ENCODE data around the gene IGSF23. TPM values are rescaled to one million over a fixed set of nuclear protein-coding genes. Genes with fewer than 3 reads are reported as not detected.

The IGSF23 gene
- total and polyA plus RNA-seq, 2 of the 13 experiments (the other 11 are each of a cell fraction or from before 2014, with no cell fraction given) = 2.3 to 8.8 TPM

GRCh38 chr19:44613295-44614178 is at the start of gene IGSF23 (continued):
- no peak for TF ChIP-seq IKZF4 (CRISPR knock-in tag; IDR thresholded peaks at IDR 0.05; ENCODE audit: borderline replicate concordance, low read depth, not compliant biosample characterization)
- peak; percentile 79 for TF ChIP-seq MED1 (CRISPR knock-in tag; IDR thresholded peaks at IDR 0.05)
- TF ChIP-seq MXI1 (IDR thresholded peaks at IDR 0.05; ENCODE audit: borderline replicate concordance, low read depth, low read length) = no peak
- TF ChIP-seq ONECUT2 (CRISPR knock-in tag; IDR thresholded peaks at IDR 0.05) = no peak
- no peak for TF ChIP-seq SAFB2 (CRISPR knock-in tag; IDR thresholded peaks at IDR 0.05; ENCODE audit: borderline replicate concordance, low read depth)
- no peak for TF ChIP-seq HOXD1 (CRISPR knock-in tag; IDR thresholded peaks at IDR 0.05)
- no peak for TF ChIP-seq FOSL1 (CRISPR knock-in tag; IDR thresholded peaks at IDR 0.05; ENCODE audit: borderline replicate concordance)
- peak; percentile 71 for TF ChIP-seq TEAD3 (CRISPR knock-in tag; optimal IDR thresholded peaks at IDR 0.05; ENCODE audit: borderline replicate concordance)
- TF ChIP-seq SP2 (CRISPR knock-in tag; IDR thresholded peaks at IDR 0.05) = no peak
- TF ChIP-seq, protein P1, sequence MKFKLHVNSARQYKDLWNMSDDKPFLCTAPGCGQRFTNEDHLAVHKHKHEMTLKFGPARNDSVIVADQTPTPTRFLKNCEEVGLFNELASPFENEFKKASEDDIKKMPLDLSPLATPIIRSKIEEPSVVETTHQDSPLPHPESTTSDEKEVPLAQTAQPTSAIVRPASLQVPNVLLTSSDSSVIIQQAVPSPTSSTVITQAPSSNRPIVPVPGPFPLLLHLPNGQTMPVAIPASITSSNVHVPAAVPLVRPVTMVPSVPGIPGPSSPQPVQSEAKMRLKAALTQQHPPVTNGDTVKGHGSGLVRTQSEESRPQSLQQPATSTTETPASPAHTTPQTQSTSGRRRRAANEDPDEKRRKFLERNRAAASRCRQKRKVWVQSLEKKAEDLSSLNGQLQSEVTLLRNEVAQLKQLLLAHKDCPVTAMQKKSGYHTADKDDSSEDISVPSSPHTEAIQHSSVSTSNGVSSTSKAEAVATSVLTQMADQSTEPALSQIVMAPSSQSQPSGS (CRISPR knock-in tag; IDR thresholded peaks at IDR 0.05) = peak; percentile 69
- TF ChIP-seq, protein P2, sequence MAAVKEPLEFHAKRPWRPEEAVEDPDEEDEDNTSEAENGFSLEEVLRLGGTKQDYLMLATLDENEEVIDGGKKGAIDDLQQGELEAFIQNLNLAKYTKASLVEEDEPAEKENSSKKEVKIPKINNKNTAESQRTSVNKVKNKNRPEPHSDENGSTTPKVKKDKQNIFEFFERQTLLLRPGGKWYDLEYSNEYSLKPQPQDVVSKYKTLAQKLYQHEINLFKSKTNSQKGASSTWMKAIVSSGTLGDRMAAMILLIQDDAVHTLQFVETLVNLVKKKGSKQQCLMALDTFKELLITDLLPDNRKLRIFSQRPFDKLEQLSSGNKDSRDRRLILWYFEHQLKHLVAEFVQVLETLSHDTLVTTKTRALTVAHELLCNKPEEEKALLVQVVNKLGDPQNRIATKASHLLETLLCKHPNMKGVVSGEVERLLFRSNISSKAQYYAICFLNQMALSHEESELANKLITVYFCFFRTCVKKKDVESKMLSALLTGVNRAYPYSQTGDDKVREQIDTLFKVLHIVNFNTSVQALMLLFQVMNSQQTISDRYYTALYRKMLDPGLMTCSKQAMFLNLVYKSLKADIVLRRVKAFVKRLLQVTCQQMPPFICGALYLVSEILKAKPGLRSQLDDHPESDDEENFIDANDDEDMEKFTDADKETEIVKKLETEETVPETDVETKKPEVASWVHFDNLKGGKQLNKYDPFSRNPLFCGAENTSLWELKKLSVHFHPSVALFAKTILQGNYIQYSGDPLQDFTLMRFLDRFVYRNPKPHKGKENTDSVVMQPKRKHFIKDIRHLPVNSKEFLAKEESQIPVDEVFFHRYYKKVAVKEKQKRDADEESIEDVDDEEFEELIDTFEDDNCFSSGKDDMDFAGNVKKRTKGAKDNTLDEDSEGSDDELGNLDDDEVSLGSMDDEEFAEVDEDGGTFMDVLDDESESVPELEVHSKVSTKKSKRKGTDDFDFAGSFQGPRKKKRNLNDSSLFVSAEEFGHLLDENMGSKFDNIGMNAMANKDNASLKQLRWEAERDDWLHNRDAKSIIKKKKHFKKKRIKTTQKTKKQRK (IDR thresholded peaks at IDR 0.05; ENCODE audit: low read length) = no peak
- no peak for TF ChIP-seq SOX6 (IDR thresholded peaks at IDR 0.05)
- TF ChIP-seq SOX6 (CRISPR knock-in tag; IDR thresholded peaks at IDR 0.05) = peak; percentile 69
- 0 out of 2 replicates have a peak, but pooled peaks have one; percentile 18 for TF ChIP-seq ZNF292 (CRISPR knock-in tag; IDR thresholded peaks at IDR 0.05; ENCODE audit: borderline replicate concordance, low read depth)
- 0 out of 2 replicates have a peak, but pooled peaks have one; percentile 29 for TF ChIP-seq ZSCAN12 (CRISPR knock-in tag; IDR thresholded peaks at IDR 0.05)
- TF ChIP-seq SNRNP70 (IDR thresholded peaks at IDR 0.05; ENCODE audit: low read depth, low read length) = no peak
- peak; percentile 34; the same call in 1 of the 2 replicates for TF ChIP-seq FOXO1 (CRISPR knock-in tag; IDR thresholded peaks at IDR 0.05)
- TF ChIP-seq SIX1 (CRISPR knock-in tag; IDR thresholded peaks at IDR 0.05; ENCODE audit: borderline replicate concordance) = no peak
- TF ChIP-seq ZNF557 (CRISPR knock-in tag; IDR thresholded peaks at IDR 0.05) = no peak
- TF ChIP-seq KDM1A (CRISPR knock-in tag; IDR thresholded peaks at IDR 0.05) = peak; percentile 50; the same call in 1 of the 2 replicates
- TF ChIP-seq DNMT3B (CRISPR knock-in tag; conservative IDR thresholded peaks at IDR 0.05) = no peak
- TF ChIP-seq KDM5B (CRISPR knock-in tag; IDR thresholded peaks at IDR 0.05; ENCODE audit: borderline replicate concordance) = peak; percentile 75
- TF ChIP-seq THYN1 (CRISPR knock-in tag; IDR thresholded peaks at IDR 0.05; ENCODE audit: borderline replicate concordance, low read depth) = 0 out of 2 replicates have a peak, but pooled peaks have one; percentile 61
- TF ChIP-seq SOX5 (CRISPR knock-in tag; IDR thresholded peaks at IDR 0.05; ENCODE audit: borderline replicate concordance) = peak; percentile 68; the same call in 1 of the 2 replicates
- TF ChIP-seq REXO4 (CRISPR knock-in tag; IDR thresholded peaks at IDR 0.05; ENCODE audit: borderline replicate concordance) = no peak
- TF ChIP-seq MEF2D (CRISPR knock-in tag; IDR thresholded peaks at IDR 0.05) = peak; percentile 62; the same call in 1 of the 2 replicates
- no peak for TF ChIP-seq TBL1XR1 (IDR thresholded peaks at IDR 0.05; ENCODE audit: borderline replicate concordance, low read length, partially characterized antibody)
